ENCODE results near the gene TMEM196.
A peak's percentile ranks its signal among the peaks of the same experiment; 100 is the strongest.

TMEM196 gene

DNA sequence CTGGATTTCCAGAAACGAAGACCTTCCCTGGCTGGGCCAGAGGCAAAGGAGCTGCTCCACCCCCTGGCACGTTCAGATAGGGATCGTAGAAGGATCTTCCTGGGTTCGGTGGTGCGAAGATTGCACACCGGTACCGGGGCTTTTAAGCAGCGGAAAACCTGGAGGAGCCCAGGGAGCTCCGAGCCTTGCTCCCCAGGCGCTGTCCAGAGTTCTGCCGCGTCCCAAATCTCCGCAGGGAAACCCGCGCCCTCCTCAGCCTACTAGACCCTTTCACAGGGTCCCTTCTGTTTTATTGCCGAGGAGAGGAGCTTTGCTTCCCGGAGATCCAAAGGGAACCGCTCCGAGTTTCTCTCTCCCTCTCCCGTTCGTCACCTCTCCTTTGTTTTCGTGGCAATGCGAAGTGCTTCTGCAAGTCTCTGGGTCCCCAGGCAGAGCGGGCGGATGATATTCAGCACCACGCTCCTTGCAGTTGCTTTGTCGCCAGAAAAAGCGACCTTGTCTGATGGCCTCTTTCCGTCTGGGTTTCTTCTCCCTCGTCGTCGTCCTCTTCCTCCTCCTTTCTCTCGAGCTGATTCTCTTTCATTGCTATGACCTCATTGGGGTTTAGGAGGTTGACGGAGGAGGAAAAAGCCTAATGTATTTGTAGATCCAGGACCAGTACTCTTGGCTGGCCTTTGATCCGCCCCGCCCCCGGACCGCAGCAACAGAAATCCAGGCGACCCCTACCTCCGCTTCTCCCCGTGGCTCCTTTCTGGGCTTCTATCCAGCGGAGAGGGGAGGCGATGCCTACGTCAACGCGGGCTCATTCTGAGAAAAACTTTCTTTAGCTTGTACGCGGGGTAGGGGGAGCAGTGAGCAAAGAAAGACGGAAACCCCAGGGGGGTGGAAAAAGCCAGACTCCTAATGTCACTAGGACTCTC lies at the start of gene TMEM196:
TMEM196 (minus strand) TSS at position 777 of the 920 bp plus-strand sequence. CDS start 921 bp downstream, outside the sequence.
- peak; percentile 83 for DNase-seq

DNA sequence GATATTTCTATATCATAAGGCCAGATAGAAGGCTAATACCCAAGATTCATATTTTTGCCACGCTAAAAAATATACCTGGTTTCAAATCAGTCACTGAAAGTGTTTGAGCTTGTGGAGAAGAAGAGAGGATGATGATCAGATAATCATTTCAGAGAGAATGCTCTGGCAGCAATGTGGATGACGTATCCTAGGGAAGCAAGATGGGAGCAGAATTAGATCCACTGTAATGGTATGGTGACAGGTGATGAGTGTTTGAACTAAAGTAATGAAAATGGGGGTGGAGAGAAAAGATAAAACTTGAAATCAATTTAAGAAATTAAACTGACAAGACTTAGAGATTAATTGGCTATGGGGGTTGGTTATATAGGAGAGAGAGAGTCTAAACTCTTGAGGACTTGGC lies 42.7 kb upstream of the TMEM196 start:
- DNase-seq = no peak

DNA sequence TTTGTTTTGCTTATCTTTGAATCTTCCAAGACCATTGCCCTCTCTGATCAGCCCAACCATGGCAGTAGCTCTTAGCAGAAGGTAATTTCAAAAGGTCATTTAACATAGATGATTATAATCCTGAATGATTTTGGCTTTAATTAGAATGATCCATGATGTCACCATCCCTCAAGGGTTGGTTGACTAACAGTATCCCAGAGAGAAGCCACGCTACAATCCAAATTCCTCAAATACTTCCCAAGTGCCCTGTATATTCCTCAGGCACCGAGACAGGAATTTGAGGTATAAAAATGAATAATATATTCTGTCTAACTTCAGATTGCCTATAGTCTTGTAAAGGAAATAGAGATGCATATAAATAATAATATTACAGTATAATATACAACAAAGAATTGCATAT lies 42.1 kb upstream of the TMEM196 start:
- DNase-seq = no peak

DNA sequence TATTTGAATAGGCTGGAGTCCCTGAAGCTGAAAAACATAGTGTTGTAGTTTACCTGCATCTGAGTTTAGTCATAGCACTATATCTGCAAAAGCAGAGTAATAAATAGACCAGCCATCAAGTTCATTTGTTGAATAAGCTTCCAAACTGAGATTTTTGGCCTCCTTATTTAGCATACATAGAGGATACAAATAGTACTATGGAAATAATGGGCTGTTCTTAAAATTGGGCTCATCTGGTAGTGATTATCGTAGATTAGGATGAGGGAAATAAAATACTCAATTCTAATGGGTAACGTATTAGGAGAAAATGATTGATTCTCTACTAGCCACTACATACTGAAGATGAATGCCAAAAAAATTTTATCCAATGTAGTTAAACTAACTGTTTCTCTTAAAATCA lies 41.4 kb upstream of the TMEM196 start:
- DNase-seq = no peak

DNA sequence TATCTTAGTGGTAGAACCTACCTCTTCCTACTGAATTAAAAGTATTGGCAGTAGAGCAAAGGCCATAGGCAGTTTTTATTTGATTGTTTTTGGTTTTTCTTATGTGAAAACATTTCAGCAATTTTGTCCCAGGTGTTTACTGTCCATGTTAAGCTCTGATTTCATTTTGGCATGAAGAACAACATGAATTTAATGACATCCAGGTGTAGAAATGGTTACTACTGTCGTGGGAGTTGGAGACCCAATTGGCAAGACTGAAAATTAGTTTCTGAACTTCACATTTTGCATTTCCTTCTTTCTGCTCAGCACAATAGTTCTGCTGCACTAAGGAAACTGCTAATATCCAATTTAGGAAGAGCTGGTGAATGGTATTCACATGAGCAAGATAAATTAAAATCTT lies 38.0 kb upstream of the TMEM196 start:
- DNase-seq = no peak

DNA sequence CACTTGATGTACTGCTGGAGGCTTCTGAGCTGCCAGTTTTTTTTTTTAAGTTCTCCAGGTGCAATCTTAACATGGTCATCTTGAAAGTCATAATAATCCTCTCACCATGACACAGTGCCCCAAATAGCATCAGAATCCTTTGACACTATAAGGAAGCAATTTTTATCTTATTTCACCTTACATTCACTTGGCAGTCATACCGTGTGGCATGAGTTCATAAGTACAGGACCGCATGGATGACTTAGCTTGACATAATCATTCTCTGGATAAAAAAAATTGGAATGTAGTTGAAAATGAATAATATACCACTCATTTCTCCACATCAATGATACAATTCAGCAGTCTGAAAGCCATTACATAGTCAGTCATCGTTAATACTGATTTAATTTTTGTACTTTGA lies 25.6 kb upstream of the TMEM196 start:
- no peak for DNase-seq

DNA sequence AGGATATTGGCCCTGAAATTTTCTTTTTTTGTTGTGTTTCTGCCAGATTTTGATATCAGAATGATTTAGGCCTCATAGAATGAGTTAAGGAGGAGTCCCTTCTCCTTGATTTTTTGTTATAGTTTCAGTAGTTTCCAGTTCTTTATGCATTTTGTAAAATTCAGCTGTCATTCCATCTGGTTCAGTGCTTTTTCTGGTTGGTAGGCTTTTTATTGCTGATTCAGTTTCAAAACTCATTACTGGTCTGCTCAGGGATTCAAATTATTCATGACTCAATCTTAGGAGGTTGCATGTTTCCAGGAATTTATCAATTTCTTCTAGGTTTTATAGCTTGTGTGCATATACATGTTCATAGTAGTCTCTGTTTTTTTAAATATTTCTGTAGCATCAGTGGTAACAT lies 10.1 kb upstream of the TMEM196 start:
- DNase-seq = no peak

DNA sequence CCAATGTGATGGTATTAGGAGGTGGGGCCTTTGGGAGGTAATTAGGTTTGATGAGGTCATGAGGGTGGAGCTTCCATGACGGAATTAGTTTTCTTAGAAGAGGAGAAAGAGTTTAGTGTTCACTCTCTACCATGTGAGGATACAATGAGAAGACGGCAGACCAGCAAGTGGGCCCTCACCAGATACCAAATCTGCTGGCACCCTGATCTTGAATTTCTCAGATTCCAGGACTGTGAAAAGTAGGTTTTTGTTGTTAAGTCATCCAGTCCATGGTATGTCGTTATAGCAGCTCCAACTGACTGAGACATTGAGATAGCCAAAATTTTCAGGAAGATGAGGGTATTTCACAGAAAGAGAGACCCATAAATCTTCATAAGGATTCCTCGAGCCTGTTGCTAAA lies 3.6 kb upstream of the TMEM196 start:
- DNase-seq = no peak

DNA sequence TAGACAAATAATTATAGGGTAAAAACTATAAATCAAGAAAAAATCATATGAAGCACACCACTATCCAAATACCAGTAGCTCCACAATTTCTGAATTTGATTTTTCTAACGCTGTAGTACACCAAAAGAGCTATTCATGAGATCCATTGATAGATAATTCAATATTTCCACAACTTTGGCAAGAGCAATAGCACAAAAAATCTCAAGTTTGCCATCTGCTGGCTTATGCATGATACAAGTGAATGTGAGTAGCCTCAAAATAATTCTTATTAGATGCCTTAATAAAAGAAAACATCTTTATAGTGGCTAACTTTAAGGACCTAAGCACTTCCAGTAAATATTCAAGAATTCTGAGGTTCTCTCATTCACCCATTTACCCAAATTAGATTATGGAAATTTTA lies 2.2 kb upstream of the TMEM196 start:
- DNase-seq = no peak

DNA sequence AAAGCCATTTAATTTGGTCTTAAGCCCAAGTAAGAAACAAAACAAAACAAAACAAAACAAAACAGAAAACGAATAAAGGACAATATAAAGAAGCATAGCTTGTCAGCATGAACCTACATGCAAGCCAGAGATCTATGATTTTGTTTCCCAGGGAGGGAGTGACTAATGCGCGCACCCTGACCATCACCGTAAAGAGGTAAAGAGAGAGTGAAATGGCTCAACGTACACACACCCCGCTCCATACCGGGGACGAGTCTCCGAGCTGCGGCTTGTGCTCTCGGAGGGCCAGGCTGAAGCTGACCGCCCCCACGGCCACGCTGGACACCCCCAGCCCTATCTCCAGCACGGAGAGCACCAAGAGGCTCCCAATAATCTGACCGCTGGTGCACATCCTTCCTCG lies 1.1 kb downstream of the TMEM196 start:
- DNase-seq = peak; percentile 75

DNA sequence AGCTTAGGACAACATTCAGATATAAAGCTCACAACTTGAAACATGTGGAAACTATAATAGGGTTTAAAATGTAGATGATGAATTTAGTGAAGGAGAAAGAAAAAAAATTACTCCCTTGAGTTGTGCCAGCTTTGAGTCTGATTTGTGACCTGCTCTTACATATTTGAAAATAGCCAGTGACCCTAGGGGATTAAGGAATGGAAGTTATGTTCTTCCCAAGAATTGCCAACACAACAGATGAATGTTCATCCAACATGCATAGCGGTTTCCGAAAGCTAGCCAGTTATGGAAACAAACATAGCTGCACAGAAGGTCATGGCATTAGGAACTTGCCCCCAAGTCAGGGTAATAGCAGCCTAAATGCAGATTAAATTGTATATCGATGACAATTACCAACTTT lies 10.8 kb downstream of the TMEM196 start:
- DNase-seq = no peak

DNA sequence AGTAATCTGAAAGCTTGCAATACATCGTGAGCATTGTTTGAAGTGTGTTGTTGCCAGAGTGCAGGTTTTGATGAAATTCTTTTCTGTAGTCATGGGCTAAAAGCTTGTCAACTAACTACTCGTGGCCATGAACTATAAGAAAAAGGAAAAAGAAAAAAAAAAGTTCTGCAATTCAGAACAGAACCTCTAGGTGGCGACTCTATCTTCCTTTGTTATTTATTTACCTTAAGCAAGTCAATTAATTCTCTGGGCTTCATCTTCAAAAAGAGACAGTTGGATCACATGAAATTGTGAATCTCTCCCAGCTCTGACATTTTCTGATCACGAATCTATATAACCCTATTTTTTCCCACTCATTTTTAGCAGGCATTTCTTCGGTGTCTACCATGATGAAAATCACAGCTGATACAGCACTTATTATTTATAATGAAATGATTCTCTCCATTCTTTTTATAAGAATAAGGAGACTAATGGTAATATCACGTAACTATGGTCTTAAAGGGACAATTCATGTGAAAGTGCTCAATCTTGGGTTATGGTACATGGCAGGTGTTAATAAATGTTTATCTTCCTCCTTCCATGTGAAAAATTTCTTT lies 18.8 kb downstream of the TMEM196 start:
- peak; percentile 81 for DNase-seq

DNA sequence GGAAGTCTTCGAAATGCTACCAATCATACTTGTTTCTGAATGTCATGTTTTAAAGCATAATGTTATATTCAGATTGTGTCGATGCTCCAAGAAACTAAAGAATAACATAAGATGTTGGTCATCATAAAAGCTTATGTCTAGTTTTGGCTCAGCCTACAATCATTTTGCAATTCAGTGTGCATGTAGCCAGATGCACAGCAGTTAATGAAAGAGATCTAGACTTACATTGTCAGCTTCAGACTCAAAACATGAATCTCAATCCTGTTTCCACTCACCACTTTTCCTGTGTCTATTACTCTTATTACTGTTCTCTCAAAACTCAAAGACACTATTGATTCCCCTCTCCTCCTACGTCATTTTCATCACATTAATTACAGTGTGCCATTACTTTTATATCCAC lies 21.4 kb downstream of the TMEM196 start:
- no peak for DNase-seq

DNA sequence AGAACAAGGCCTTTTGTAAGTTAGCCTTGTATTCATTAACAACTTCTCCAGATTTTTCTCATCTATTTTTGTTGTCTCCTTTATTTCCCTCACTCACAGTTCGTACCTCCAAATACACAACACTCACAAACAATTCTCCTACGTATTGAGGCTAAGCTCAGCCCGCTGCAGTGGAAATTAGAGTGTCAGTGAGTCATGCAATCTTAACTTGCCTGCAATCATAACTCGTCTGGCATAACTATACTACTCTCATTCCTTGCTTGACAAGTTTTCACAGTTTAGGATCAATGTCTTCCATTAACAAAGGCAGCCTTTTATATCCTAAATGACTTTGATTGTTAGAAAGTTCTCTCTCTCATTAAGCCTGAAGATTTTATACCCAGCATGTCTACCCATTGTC lies 23.8 kb downstream of the TMEM196 start:
- DNase-seq = peak; percentile 36

DNA sequence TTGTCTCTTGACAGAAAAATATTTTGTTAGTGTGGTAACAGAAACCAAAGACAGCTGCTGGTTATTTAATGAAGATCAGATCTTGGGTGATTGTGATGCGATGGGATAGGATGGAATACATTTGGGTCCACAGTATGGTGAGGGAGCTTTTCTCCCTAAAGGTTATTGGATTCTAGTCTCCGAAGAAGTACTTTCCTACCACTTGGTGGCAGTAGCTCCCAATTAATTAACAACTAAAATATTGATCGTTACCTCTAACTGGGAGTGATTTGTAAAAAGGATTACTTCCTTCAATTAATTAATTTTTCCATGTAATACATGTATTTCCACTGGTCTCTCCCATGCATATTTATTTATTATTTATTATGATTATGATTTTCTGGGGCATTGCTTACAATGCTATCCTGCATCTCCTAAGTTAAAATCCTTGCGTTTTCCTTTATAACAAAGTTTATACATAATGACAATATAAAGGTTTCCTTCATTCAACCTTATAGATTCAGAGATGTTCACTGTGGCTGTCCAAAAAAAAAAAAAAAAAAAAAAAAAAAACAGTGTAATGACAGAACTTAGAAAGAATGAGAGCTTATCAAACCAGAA lies 25.6 kb downstream of the TMEM196 start:
- peak; percentile 89 for DNase-seq

DNA sequence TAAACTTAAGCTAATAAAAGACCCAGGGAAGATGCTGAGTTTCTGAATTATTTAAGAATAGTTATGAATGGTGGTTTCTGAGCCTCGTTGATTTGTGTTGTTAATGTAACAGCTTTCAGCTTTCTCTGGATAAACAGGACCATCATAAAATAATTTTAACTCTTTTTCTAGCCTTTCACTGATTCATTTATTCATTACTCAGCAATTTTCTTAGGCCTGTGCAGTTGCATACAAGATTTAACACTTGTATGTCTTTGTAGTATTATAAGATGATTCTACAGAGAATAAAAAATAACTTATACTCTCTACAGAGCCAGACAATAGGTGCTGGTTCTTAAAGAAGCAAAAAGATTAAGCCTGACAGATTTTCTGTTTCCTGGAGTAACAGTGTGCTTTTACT lies 29.3 kb downstream of the TMEM196 start:
- DNase-seq = no peak

DNA sequence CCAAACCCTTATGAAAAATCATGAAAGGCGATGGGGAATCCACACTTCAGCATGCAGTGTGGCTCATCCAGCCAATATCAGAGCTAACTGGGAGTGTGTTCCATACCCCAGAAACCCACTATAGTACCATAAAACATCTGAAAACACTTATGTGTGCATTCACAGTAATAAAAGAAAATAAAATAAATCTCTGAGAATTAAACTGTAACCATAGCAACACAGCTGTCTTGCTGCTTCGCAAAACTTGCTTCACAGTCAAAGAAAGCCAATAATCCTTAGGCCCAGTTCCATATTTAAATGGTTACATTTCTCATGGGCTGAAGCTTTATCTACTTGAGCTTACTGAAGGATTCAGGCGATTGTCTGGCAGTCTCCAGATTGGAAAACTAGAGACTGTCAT lies 44.7 kb downstream of the TMEM196 start:
- DNase-seq = no peak

DNA sequence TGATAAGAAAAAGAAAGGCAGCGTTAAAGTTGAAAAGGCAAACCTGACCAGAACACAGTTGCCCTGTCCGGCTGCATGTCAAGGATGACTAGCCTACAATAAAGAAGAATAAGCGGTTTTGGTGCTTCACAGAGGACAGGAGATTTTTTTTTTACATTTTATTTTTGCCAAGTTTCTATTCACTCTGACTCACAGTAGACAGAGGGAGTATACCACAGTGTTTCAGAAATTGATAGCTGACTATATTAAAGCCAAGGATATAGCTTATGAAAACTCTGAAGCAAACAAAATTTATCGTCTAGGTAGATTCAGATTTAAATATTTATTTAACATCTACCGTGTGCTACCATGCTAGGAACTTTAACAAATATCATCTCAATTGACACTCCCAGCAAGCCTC lies 47.6 kb downstream of the TMEM196 start:
- no peak for DNase-seq

DNA sequence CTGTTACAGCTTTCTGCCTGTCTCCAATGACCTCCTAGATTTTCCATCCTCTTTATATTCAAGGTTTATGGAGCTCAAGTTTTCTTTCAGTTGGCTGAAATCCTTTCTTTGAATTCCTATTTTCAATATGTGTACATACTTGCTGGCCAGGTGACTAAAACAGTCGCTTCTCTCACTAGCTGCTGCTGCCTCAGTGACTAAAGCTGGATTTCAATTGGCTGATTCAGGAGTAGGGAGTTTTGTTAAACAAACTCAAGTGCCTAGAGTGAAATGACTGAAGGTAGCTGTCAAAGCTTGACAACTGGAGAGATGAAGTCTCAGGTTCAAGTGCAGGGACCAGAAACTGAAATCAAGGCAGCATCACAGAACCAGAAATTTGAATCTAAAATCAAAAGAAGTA lies 57.9 kb downstream of the TMEM196 start:
- DNase-seq = peak; percentile 30

DNA sequence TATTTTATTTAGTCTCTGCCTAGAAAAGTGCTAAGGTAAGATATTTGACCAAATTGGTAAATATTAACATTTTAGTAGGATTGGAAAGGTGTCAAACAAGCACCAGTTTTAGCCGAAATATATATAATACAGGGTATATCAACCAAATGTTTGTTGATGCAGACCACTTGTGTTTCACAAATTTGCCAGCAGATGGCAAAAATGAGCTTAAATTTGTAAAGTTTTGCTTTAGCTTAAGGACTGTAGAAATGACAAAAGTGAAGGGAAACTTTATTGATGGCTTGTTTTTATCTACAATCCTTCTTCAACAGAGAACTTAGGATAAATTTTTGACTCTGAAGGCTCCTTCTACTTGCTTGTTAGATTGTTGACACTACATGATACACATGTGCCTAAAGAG lies 59.7 kb downstream of the TMEM196 start:
- DNase-seq = peak; percentile 81

DNA sequence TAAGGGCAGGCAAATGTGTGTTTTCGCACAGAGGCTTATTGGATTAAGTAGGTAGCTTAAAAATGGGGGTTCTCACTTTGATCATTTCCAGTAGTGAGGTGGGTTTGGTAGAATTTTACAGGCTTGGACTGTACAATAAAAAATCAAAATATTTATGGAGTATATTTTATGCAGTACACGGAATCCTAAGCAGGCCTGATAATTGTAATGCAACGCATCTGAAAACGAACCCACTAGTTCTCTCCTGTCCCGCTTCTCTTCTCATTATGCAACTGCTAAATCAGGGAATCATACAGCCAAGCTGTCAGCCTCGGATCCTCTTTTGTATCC lies 64.2 kb downstream of the TMEM196 start:
- peak; percentile 66 for DNase-seq

DNA sequence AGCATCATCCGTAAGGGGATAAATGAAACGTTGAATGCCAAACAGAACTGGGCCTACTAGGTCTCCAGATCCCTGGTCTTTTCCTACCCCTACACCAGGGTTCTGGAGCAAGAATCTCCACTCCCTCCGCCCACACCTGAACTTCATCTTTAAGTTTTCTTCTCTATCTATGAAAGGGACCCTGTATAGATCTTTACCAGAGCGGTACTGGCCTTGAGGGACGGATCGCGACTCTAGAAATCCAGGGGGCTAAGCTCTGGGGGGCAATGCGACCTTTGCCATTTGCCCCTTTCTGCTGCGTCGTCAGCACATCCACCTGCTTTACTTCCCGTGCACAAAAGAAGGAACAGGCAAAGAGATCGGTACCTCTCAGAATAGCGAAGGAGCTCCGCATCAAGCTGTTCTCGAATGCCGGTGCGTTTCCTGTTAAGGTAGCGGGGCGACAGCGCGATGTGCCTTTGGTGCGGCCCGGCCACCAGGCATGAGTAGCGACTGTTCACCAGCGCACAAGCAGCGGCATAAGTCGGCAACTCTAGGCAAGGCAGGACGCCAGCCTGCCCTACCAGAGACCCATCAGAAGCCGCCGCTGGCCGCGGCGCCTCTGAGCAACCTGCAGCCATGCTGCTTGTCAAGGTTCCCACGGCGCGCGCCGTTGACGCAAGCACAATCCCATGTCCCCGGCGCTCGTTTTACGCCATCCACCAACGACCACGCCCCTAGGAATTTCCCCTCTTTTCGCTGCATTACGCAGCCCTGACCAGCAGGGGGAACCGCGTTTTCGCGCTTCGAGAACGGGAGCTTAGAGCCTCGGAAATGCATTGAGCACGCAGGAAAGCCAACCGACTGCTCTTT lies 64.8 kb downstream of the TMEM196 start, which contains the start of gene POLR1F:
POLR1F (minus strand) TSS at position 641 of the 852 bp plus-strand sequence; CDS start at position 620, 21 bp downstream.
- DNase-seq = peak; percentile 100

DNA sequence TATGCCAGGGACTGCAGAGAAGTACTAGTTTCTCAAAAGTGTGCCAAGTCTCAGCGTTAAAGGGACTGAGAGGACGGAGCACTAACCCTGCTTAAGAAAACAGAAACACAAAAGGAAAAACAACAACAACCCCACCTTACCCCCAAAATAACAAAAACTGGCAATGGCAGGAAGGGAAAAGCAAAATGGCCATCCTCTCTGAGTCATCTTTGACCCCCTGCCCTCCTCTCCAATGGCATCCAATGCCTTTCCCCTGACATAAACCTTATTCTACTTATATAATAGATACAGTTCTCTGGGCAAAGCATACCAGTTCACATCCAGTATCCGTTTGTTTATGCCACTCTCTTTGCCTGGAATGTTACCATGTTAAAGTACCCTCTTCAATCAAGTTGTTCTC lies 66.2 kb downstream of the TMEM196 start:
- peak; percentile 25 for DNase-seq

Measured in DMS53 (cell line).